ENCODE results near the gene STXBP1. TPM values are rescaled to one million over a fixed set of nuclear protein-coding genes. Genes with fewer than 3 reads are reported as not detected.
A peak's percentile ranks its signal among the peaks of the same experiment; 100 is the strongest.

The STXBP1 gene
- polyA plus RNA-seq, 2 of the 4 experiments (the other 2 are of a cell fraction): 13.3 to 22.6 TPM

DNA sequence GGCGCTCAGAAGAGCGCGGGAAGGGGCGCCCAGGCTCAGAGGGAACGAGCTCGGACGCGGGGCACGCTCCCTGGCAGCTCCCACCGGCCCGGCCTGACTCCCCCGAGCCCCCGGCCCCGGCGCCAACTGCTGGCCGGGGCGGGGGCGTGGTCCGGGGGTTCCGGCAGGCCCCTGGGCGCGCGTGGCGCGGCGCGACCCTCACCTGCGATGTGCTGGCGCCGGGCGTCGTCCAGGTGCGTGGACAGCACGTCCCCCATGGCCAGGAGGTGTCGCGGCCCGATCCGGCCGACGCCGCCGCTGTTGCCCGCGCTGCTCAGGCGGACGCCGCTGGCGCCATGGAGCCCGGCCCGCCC is 43.5 kb upstream of the STXBP1 start:
- H3K9me3 ChIP-seq: no peaks in the 10 kb centered on the region
- WGBS (ENCODE audit: missing lambda C conversion rate): 0% methylated on average over 18 of the region's 50 CpGs
- DNase-seq (ENCODE audit: low read depth in 1 of 2, low spot score in 1 of 2) (no peak), FAIRE-seq (no peak), ATAC-seq (peak; percentile 17 to 59)
- peak; percentile 58 for TF ChIP-seq POLR2A (IDR thresholded peaks at IDR 0.05; ENCODE audit: low read length)
- TF ChIP-seq TP53 (CRISPR knock-in tag; IDR thresholded peaks at IDR 0.05): no peak
- H3K4me3 ChIP-seq: peak overlapping the region; percentile 82
- ChIA-PET CTCF (interaction anchor here (0.7 to 2.6 kb wide), 9 partner anchors 8 to 65 kb away, joined by 3 to 12 read pairs (median 3); no protein-coding TSS in a partner anchor), POLR2A (interaction anchor here (0.9 to 1.0 kb wide), 3 partner anchors 10 to 166 kb away, joined by 3 read pairs; no protein-coding TSS in a partner anchor)
- H3K27ac ChIP-seq: peak overlapping the region; percentile 92 to 93
- peak overlapping the region; percentile 97 for H3K4me2 ChIP-seq
- peaks cover 75% of the 10 kb centered on the region for H3K4me1 ChIP-seq

DNA sequence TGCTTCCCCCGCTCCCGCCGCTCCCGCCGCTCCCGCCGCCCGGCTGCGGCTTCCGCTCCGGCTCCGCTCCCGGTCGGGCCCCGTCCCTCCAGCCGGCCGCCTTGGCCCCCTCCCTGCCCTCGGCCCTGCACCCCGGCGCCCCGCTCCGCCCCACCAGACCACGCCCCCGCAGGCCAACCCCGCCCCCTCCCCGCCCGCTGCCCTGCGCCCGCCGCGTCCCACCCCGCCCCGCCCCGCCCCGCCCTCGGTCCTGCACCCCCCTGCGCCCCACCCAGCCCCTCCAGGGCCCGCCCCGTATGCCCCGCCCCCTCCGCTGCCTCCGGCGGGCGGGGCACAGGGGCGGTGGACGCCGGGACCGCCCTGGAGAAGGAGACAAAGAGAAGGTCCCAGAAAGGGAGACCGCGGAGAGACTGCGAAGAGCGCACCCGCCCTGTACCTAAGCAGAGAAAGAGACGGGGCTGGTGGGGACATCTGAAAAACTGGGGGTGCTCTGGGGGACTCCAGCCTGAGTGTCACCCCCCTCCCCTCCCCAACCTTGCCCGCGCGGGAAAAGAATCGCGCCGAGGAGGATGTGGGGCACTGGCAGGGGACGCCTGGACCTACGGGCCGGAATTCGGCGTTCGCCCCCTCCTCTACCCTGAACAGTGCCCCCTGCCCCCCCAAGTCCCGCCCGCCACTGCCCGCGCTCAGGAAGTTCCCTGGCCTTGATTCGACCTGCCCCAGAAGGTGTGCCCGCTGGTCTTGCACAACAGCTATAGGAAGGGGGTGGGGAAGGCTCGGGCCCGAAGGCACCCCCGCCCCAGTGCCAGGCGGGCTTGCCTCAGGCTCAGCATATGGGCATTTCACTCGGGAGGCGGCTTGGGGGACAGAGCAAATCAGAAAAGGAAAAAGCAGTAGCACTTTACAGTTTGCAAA is 42.8 kb upstream of the STXBP1 start:
- CTCF ChIA-PET: interaction anchor here (0.7 to 32.4 kb wide), 17 partner anchors 10 to 166 kb away, joined by 3 to 821 read pairs (median 4); partner anchors contain the start of gene TOR2A
- no peak for TF ChIP-seq KDM1A (IDR thresholded peaks at IDR 0.05; ENCODE audit: low read depth)
- peak; percentile 41 for TF ChIP-seq SMC3 (IDR thresholded peaks at IDR 0.05)
- TF ChIP-seq TFCP2L1 (CRISPR knock-in tag; IDR thresholded peaks at IDR 0.05): no peak
- peak; percentile 42 to 74; a peak in 4 of 5 replicates for TF ChIP-seq JUN (IDR thresholded peaks at IDR 0.05)
- TF ChIP-seq JUNB (IDR thresholded peaks at IDR 0.05): no peak
- TF ChIP-seq HOXB5 (CRISPR knock-in tag; IDR thresholded peaks at IDR 0.05): no peak
- TF ChIP-seq, protein P1, sequence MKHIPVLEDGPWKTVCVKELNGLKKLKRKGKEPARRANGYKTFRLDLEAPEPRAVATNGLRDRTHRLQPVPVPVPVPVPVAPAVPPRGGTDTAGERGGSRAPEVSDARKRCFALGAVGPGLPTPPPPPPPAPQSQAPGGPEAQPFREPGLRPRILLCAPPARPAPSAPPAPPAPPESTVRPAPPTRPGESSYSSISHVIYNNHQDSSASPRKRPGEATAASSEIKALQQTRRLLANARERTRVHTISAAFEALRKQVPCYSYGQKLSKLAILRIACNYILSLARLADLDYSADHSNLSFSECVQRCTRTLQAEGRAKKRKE (CRISPR knock-in tag; IDR thresholded peaks at IDR 0.05; ENCODE audit: low read depth): no peak
- TF ChIP-seq, protein P2, sequence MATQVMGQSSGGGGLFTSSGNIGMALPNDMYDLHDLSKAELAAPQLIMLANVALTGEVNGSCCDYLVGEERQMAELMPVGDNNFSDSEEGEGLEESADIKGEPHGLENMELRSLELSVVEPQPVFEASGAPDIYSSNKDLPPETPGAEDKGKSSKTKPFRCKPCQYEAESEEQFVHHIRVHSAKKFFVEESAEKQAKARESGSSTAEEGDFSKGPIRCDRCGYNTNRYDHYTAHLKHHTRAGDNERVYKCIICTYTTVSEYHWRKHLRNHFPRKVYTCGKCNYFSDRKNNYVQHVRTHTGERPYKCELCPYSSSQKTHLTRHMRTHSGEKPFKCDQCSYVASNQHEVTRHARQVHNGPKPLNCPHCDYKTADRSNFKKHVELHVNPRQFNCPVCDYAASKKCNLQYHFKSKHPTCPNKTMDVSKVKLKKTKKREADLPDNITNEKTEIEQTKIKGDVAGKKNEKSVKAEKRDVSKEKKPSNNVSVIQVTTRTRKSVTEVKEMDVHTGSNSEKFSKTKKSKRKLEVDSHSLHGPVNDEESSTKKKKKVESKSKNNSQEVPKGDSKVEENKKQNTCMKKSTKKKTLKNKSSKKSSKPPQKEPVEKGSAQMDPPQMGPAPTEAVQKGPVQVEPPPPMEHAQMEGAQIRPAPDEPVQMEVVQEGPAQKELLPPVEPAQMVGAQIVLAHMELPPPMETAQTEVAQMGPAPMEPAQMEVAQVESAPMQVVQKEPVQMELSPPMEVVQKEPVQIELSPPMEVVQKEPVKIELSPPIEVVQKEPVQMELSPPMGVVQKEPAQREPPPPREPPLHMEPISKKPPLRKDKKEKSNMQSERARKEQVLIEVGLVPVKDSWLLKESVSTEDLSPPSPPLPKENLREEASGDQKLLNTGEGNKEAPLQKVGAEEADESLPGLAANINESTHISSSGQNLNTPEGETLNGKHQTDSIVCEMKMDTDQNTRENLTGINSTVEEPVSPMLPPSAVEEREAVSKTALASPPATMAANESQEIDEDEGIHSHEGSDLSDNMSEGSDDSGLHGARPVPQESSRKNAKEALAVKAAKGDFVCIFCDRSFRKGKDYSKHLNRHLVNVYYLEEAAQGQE (IDR thresholded peaks at IDR 0.05): no peak
- TF ChIP-seq SREBF2 (IDR thresholded peaks at IDR 0.05): no peak
- TF ChIP-seq HOXA7 (CRISPR knock-in tag; IDR thresholded peaks at IDR 0.05): 0 out of 2 replicates have a peak, but pooled peaks have one; percentile 59
- TF ChIP-seq MYC (IDR thresholded peaks at IDR 0.05; ENCODE audit: borderline replicate concordance, low read length): 0 out of 2 replicates have a peak, but pooled peaks have one; percentile 39
- TF ChIP-seq ESRRA (IDR thresholded peaks at IDR 0.05; ENCODE audit: borderline replicate concordance, low read length): no peak
- TF ChIP-seq MAFK (IDR thresholded peaks at IDR 0.05; ENCODE audit: partially characterized antibody): no peak
- no peak for TF ChIP-seq RAD21 (conservative IDR thresholded peaks at IDR 0.05 in 1 of 2, IDR thresholded peaks at IDR 0.05 in 1 of 2)
- TF ChIP-seq, protein P3, sequence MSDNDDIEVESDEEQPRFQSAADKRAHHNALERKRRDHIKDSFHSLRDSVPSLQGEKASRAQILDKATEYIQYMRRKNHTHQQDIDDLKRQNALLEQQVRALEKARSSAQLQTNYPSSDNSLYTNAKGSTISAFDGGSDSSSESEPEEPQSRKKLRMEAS (IDR thresholded peaks at IDR 0.05): peak; percentile 38; the same call in 1 of the 2 replicates
- TF ChIP-seq HOXB13 (CRISPR knock-in tag; IDR thresholded peaks at IDR 0.05; ENCODE audit: low read depth): no peak
- TF ChIP-seq, protein P4, sequence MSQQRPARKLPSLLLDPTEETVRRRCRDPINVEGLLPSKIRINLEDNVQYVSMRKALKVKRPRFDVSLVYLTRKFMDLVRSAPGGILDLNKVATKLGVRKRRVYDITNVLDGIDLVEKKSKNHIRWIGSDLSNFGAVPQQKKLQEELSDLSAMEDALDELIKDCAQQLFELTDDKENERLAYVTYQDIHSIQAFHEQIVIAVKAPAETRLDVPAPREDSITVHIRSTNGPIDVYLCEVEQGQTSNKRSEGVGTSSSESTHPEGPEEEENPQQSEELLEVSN (IDR thresholded peaks at IDR 0.05; ENCODE audit: borderline replicate concordance, low read depth): no peak; the same call in 1 of the 2 replicates
- TF ChIP-seq BHLHE40 (IDR thresholded peaks at IDR 0.05; ENCODE audit: low read depth, low read length): no peak
- TF ChIP-seq FOSL2 (IDR thresholded peaks at IDR 0.05): no peak
- 0 out of 2 replicates have a peak, but pooled peaks have one; percentile 11 for TF ChIP-seq FOSL2 (CRISPR knock-in tag; IDR thresholded peaks at IDR 0.05)
- TF ChIP-seq POLR2A (IDR thresholded peaks at IDR 0.05; ENCODE audit: low read length): peak; percentile 32
- TF ChIP-seq ZC3H11A (IDR thresholded peaks at IDR 0.05): no peak
- TF ChIP-seq PBX3 (IDR thresholded peaks at IDR 0.05): peak; percentile 47
- TF ChIP-seq HMGXB4 (CRISPR knock-in tag; IDR thresholded peaks at IDR 0.05; ENCODE audit: borderline replicate concordance): no peak
- TF ChIP-seq ZFP36 (IDR thresholded peaks at IDR 0.05; ENCODE audit: borderline replicate concordance, partially characterized antibody): no peak
- TF ChIP-seq RARB (CRISPR knock-in tag; IDR thresholded peaks at IDR 0.05): no peak
- TF ChIP-seq FOSB (CRISPR knock-in tag; IDR thresholded peaks at IDR 0.05): no peak

More for the DNA sequence above, 42.8 kb upstream of the STXBP1 start:
- ATAC-seq (peak; percentile 66 to 72), FAIRE-seq (no peak), DNase-seq (ENCODE audit: low read depth in 1 of 2, low spot score in 1 of 2) (peak; percentile 73 to 78)
- H3K9me3 ChIP-seq: no peaks in the 10 kb centered on the region
- WGBS (ENCODE audit: missing lambda C conversion rate): 0% methylated on average over 22 of the region's 78 CpGs
- POLR2A ChIA-PET: interaction anchor here (0.7 to 1.9 kb wide), 6 partner anchors 9 to 379 kb away, joined by 3 to 20 read pairs (median 3); no protein-coding TSS in a partner anchor
- peak overlapping the region; percentile 92 to 100 for H3K27ac ChIP-seq
- peak overlapping the region; percentile 97 for H3K4me2 ChIP-seq
- H3K4me1 ChIP-seq: peaks cover 75% of the 10 kb centered on the region
- H3K4me3 ChIP-seq: peak overlapping the region; percentile 82
